NCI-H2029 treated with DMSO at 0.1 percent for 48 hours (cell line): ENCODE data around the gene FAM24B.

Experiments used
- DNase-seq: peaks from one replicate; lab custom pipeline; 2025; lab: John Stamatoyannopoulos, UW

Gene FAM24B

GRCh38 chr10:122827302-122827701 is 52.1 kb downstream of the FAM24B start:
- DNase-seq, result no peak

- DNase-seq, result no peak
Observed at GRCh38 chr10:122822973-122823690, 56.2 kb downstream of the FAM24B start.

- DNase-seq, result no peak
Observed at GRCh38 chr10:122821808-122822207, 57.6 kb downstream of the FAM24B start.

- DNase-seq, result no peak
Observed at GRCh38 chr10:122815458-122815857, 63.9 kb downstream of the FAM24B start.

GRCh38 chr10:122814493-122814892 is 64.9 kb downstream of the FAM24B start:
- DNase-seq, result no peak

- no peak for DNase-seq
Observed at GRCh38 chr10:122812751-122813150, 66.6 kb downstream of the FAM24B start.

GRCh38 chr10:122802282-122802681 is 77.1 kb downstream of the FAM24B start:
- no peak for DNase-seq
